ENCODE measurements around the gene CCDC89. TPM values are rescaled to one million over a fixed set of nuclear protein-coding genes. Genes with fewer than 3 reads are reported as not detected.

CCDC89 gene
- total and polyA plus RNA-seq, 2 of the 13 experiments (the other 11 are each of a cell fraction or from before 2014, with no cell fraction given): 0.13 to 0.38 TPM

- TF ChIP-seq ZXDC (CRISPR knock-in tag; IDR thresholded peaks at IDR 0.05): no peak
- TF ChIP-seq SALL2 (CRISPR knock-in tag; IDR thresholded peaks at IDR 0.05): peak; percentile 63; the same call in 1 of the 2 replicates
- TF ChIP-seq UBTF (CRISPR knock-in tag; IDR thresholded peaks at IDR 0.05): peak; percentile 86
- peak; percentile 69 for TF ChIP-seq ZNF160 (CRISPR knock-in tag; IDR thresholded peaks at IDR 0.05)
- TF ChIP-seq HBP1 (CRISPR knock-in tag; IDR thresholded peaks at IDR 0.05; ENCODE audit: low read depth): peak; percentile 73
- no peak for TF ChIP-seq ZNF503 (CRISPR knock-in tag; IDR thresholded peaks at IDR 0.05)
- TF ChIP-seq ZFP36L2 (CRISPR knock-in tag; IDR thresholded peaks at IDR 0.05): 0 out of 2 replicates have a peak, but pooled peaks have one; percentile 45
- TF ChIP-seq MEIS2 (CRISPR knock-in tag; IDR thresholded peaks at IDR 0.05): peak; percentile 49; the same call in 1 of the 2 replicates
- peak; percentile 35; the same call in 1 of the 2 replicates for TF ChIP-seq TOPORS (CRISPR knock-in tag; IDR thresholded peaks at IDR 0.05)
- no peak for TF ChIP-seq ZNF530 (CRISPR knock-in tag; IDR thresholded peaks at IDR 0.05; ENCODE audit: low read depth)
- no peak for TF ChIP-seq FOXO4 (CRISPR knock-in tag; conservative IDR thresholded peaks at IDR 0.05)
- TF ChIP-seq ZNF788 (CRISPR knock-in tag; IDR thresholded peaks at IDR 0.05; ENCODE audit: borderline replicate concordance): peak; percentile 13; the same call in 1 of the 2 replicates
- TF ChIP-seq NFIB (CRISPR knock-in tag; IDR thresholded peaks at IDR 0.05; ENCODE audit: borderline replicate concordance): no peak
- TF ChIP-seq HIVEP1 (CRISPR knock-in tag; IDR thresholded peaks at IDR 0.05): no peak; the same call in 1 of the 2 replicates
- peak; percentile 26; the same call in 1 of the 2 replicates for TF ChIP-seq ZNF446 (CRISPR knock-in tag; IDR thresholded peaks at IDR 0.05)
- peak; percentile 86 for TF ChIP-seq ZNF781 (CRISPR knock-in tag; IDR thresholded peaks at IDR 0.05; ENCODE audit: borderline replicate concordance, not compliant biosample characterization)
- TF ChIP-seq HMG20B (CRISPR knock-in tag; conservative IDR thresholded peaks at IDR 0.05): no peak
- peak; percentile 37; the same call in 1 of the 2 replicates for TF ChIP-seq PHF21A (CRISPR knock-in tag; IDR thresholded peaks at IDR 0.05)
These were observed 21.1 kb downstream of the CCDC89 start, which contains the start of gene CREBZF (continued) for GRCh38 chr11:85664615-85665481.

Measured in HepG2 (cell line).